ENCODE measurements around the gene CFAP46.
"Not testable (repeated sequence)": the region's sequence is repeated elsewhere in the genome, so short reads cannot be mapped to it uniquely, and the experiment has no call there.

The CFAP46 gene

GRCh38 chr10:132826524-132827422 lies 115.6 kb downstream of the CFAP46 start:
- no peak for DNase-seq (ENCODE audit: low spot score)

GRCh38 chr10:132825783-132826523 lies 116.4 kb downstream of the CFAP46 start:
- not testable (repeated sequence) for DNase-seq (ENCODE audit: low spot score)

- no peak for DNase-seq (ENCODE audit: low spot score)
These were observed 122.3 kb downstream of the CFAP46 start for GRCh38 chr10:132820056-132820455.

GRCh38 chr10:132817701-132818211 lies 124.6 kb downstream of the CFAP46 start:
- no peak for DNase-seq (ENCODE audit: low spot score)

GRCh38 chr10:132816718-132817117 lies 125.7 kb downstream of the CFAP46 start:
- no peak for DNase-seq (ENCODE audit: low spot score)

- no peak for DNase-seq (ENCODE audit: low spot score)
These were observed 127.1 kb downstream of the CFAP46 start for GRCh38 chr10:132815168-132815857.

GRCh38 chr10:132814469-132814856 lies 127.9 kb downstream of the CFAP46 start:
- no peak for DNase-seq (ENCODE audit: low spot score)

- no peak for DNase-seq (ENCODE audit: low spot score)
These were observed 128.6 kb downstream of the CFAP46 start for GRCh38 chr10:132813560-132814468.

- DNase-seq (ENCODE audit: low spot score): no peak
These were observed 129.4 kb downstream of the CFAP46 start for GRCh38 chr10:132813001-132813401.

GRCh38 chr10:132812520-132812919 lies 129.8 kb downstream of the CFAP46 start:
- DNase-seq (ENCODE audit: low spot score): no peak

GRCh38 chr10:132811891-132812481 lies 130.4 kb downstream of the CFAP46 start:
- DNase-seq (ENCODE audit: low spot score): no peak

GRCh38 chr10:132810807-132811700 lies 131.3 kb downstream of the CFAP46 start:
- DNase-seq (ENCODE audit: low spot score): no peak

- DNase-seq (ENCODE audit: low spot score): no peak
These were observed 132.1 kb downstream of the CFAP46 start for GRCh38 chr10:132810141-132810806.

GRCh38 chr10:132809232-132810140 lies 132.9 kb downstream of the CFAP46 start:
- no peak for DNase-seq (ENCODE audit: low spot score)

- DNase-seq (ENCODE audit: low spot score): no peak
These were observed 133.8 kb downstream of the CFAP46 start for GRCh38 chr10:132808383-132809231.

GRCh38 chr10:132807621-132808049 lies 134.7 kb downstream of the CFAP46 start:
- no peak for DNase-seq (ENCODE audit: low spot score)

GRCh38 chr10:132806561-132807003 lies 135.8 kb downstream of the CFAP46 start:
- no peak for DNase-seq (ENCODE audit: low spot score)
